ENCODE data around the gene SMAD9. TPM values are rescaled to one million over a fixed set of nuclear protein-coding genes. Genes with fewer than 3 reads are reported as not detected.

Gene SMAD9
- total and polyA plus RNA-seq, 2 donors (not counting 1 experiment from before 2014, with no cell fraction given): 3.5 to 4.8 TPM

GRCh38 chr13:36950330-36950729 is 30.3 kb upstream of the SMAD9 start:
- Histone ChIP-seq H3K9me3 (ENCODE audit: control insufficient read depth, insufficient read depth, low read depth, low read length) (no peaks in the 10 kb centered on the region), H4K20me1 (ENCODE audit: control insufficient read depth, extremely low read depth, insufficient read depth, low read length) (no peaks in the 10 kb centered on the region), H3K27ac (ENCODE audit: insufficient read depth, low read length) (no peak overlapping the region), H3K4me1 (ENCODE audit: control insufficient read depth, extremely low read depth, insufficient read depth, low read length) (no peaks in the 10 kb centered on the region), H3K9ac (ENCODE audit: insufficient read depth, low read length) (no peak overlapping the region), H3K79me2 (ENCODE audit: control insufficient read depth, insufficient read depth, low read length) (no peaks in the 10 kb centered on the region), H3K27me3 (ENCODE audit: control insufficient read depth, insufficient read depth, low read length) (no peaks in the 10 kb centered on the region), H2AFZ (ENCODE audit: low read length) (no peak overlapping the region), H3K4me3 (replicated peaks in 1 of 4; ENCODE audit: control extremely low read depth in 1 of 4, insufficient read depth in 1 of 4, low read depth in 3 of 4, low read length in 4 of 4) (no peak overlapping the region), H3K4me2 (ENCODE audit: extremely low read depth, insufficient read depth, low read length) (no peak overlapping the region), H3K36me3 (ENCODE audit: control insufficient read depth, insufficient read depth, low read length) (peaks cover 3% of the 10 kb centered on the region)
- DNase-seq (ENCODE audit: low read depth in 2 of 2): no peak
- no peak for TF ChIP-seq EZH2 (IDR thresholded peaks at IDR 0.05; ENCODE audit: low read length, missing control alignments)

- H3K4me1 ChIP-seq (ENCODE audit: control insufficient read depth, extremely low read depth, insufficient read depth, low read length): no peaks in the 10 kb centered on the region
- no peaks in the 10 kb centered on the region for H4K20me1 ChIP-seq (ENCODE audit: control insufficient read depth, extremely low read depth, insufficient read depth, low read length)
- no peak overlapping the region for H3K4me3 ChIP-seq (replicated peaks in 1 of 4; ENCODE audit: control extremely low read depth in 1 of 4, insufficient read depth in 1 of 4, low read depth in 3 of 4, low read length in 4 of 4)
- H2AFZ ChIP-seq (ENCODE audit: low read length): no peak overlapping the region
- no peaks in the 10 kb centered on the region for H3K79me2 ChIP-seq (ENCODE audit: control insufficient read depth, insufficient read depth, low read length)
- no peak overlapping the region for H3K27ac ChIP-seq (ENCODE audit: insufficient read depth, low read length)
- H3K9ac ChIP-seq (ENCODE audit: insufficient read depth, low read length): no peak overlapping the region
- TF ChIP-seq CTCF (conservative IDR thresholded peaks at IDR 0.05 in 1 of 2, IDR thresholded peaks at IDR 0.05 in 1 of 2; ENCODE audit: low read depth in 1 of 2, low read length in 2 of 2) (no peak), EZH2 (IDR thresholded peaks at IDR 0.05; ENCODE audit: low read length, missing control alignments) (no peak)
- DNase-seq (ENCODE audit: low read depth in 2 of 2): no peak
- no peak overlapping the region for H3K4me2 ChIP-seq (ENCODE audit: extremely low read depth, insufficient read depth, low read length)
- H3K27me3 ChIP-seq (ENCODE audit: control insufficient read depth, insufficient read depth, low read length): no peaks in the 10 kb centered on the region
- H3K36me3 ChIP-seq (ENCODE audit: control insufficient read depth, insufficient read depth, low read length): no peaks in the 10 kb centered on the region
- H3K9me3 ChIP-seq (ENCODE audit: control insufficient read depth, insufficient read depth, low read depth, low read length): no peaks in the 10 kb centered on the region
Measured at GRCh38 chr13:36945078-36945477, 25.0 kb upstream of the SMAD9 start.

- H3K4me2 ChIP-seq (ENCODE audit: extremely low read depth, insufficient read depth, low read length): no peak overlapping the region
- H3K4me1 ChIP-seq (ENCODE audit: control insufficient read depth, extremely low read depth, insufficient read depth, low read length): no peaks in the 10 kb centered on the region
- H3K79me2 ChIP-seq (ENCODE audit: control insufficient read depth, insufficient read depth, low read length): no peaks in the 10 kb centered on the region
- no peaks in the 10 kb centered on the region for H3K27me3 ChIP-seq (ENCODE audit: control insufficient read depth, insufficient read depth, low read length)
- H4K20me1 ChIP-seq (ENCODE audit: control insufficient read depth, extremely low read depth, insufficient read depth, low read length): no peaks in the 10 kb centered on the region
- no peak for DNase-seq (ENCODE audit: low read depth in 2 of 2)
- H3K4me3 ChIP-seq (replicated peaks in 1 of 4; ENCODE audit: control extremely low read depth in 1 of 4, insufficient read depth in 1 of 4, low read depth in 3 of 4, low read length in 4 of 4): no peak overlapping the region
- no peak overlapping the region for H3K27ac ChIP-seq (ENCODE audit: insufficient read depth, low read length)
- no peaks in the 10 kb centered on the region for H3K9me3 ChIP-seq (ENCODE audit: control insufficient read depth, insufficient read depth, low read depth, low read length)
- H3K9ac ChIP-seq (ENCODE audit: insufficient read depth, low read length): no peak overlapping the region
- TF ChIP-seq EZH2 (IDR thresholded peaks at IDR 0.05; ENCODE audit: low read length, missing control alignments) (no peak), CTCF (conservative IDR thresholded peaks at IDR 0.05 in 1 of 2, IDR thresholded peaks at IDR 0.05 in 1 of 2; ENCODE audit: low read depth in 1 of 2, low read length in 2 of 2) (no peak)
- no peaks in the 10 kb centered on the region for H3K36me3 ChIP-seq (ENCODE audit: control insufficient read depth, insufficient read depth, low read length)
- H2AFZ ChIP-seq (ENCODE audit: low read length): no peak overlapping the region
Measured at GRCh38 chr13:36925603-36926002, 5.6 kb upstream of the SMAD9 start.
